HepG2 (cell line): ENCODE results near the gene ACAN.

ENCODE experiments used
- FOXM1 ChIP-seq: sonication (generic); formaldehyde crosslinking; IDR thresholded peaks from 2 replicates; pipeline ENCODE4 v1.5.0; 2020; ENCODE audit warnings: missing genetic modification reagents
- HNF4A ChIP-seq: sonication (generic); formaldehyde crosslinking; IDR thresholded peaks from 2 replicates; pipeline ENCODE4 v1.4.0; 2020; ENCODE audit warnings: missing genetic modification reagents
- PAX8 ChIP-seq: sonication (generic); formaldehyde crosslinking; IDR thresholded peaks from 2 replicates; pipeline ENCODE4 v1.8.0; 2022; ENCODE audit warnings: mild to moderate bottlenecking, missing genetic modification reagents, borderline replicate concordance
- PBX3 ChIP-seq: sonication (generic); formaldehyde crosslinking; IDR thresholded peaks from 2 replicates; pipeline ENCODE4 v1.8.1; 2023; ENCODE audit warnings: missing genetic modification reagents, inconsistent platforms, borderline replicate concordance
- SMC3 ChIP-seq: IDR thresholded peaks from 2 replicates; pipeline ENCODE4 v1.6.1; 2011; ENCODE audit warnings: low read length, improper control_type of control experiment
- TAF1 ChIP-seq: sonication (generic); formaldehyde crosslinking; IDR thresholded peaks from 2 replicates; pipeline ENCODE4 v1.4.0; 2020; ENCODE audit warnings: missing genetic modification reagents
- TF ChIP-seq, protein P1 (sequence below): sonication (generic); formaldehyde crosslinking; IDR thresholded peaks from 2 replicates; pipeline ENCODE4 v1.4.0; 2020; ENCODE audit warnings: missing genetic modification reagents

DNA sequence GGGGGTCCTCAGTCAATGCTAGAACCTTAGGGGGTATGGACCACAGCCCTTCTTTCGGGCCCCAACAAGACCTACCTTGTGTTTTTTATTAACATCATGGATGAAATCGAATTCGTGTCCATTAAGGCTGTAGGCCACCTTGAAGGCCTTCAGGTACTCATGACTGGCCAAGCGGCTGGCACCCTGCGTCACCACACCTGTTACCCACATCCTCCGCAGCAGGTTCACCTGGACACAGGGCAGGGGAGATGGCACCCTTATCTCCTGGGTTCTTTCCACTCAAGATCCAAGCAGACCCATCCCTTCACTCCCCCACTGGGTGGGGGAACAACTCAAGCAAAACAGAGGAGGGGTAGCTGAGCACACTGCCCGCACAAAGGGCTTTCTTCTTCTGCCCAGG is 103.3 kb downstream of the ACAN start:
- TF ChIP-seq PAX8 (no peak), TAF1 (CRISPR knock-in tag) (no peak), HNF4A (CRISPR knock-in tag) (no peak), SMC3 (no peak), FOXM1 (CRISPR knock-in tag) (no peak), PBX3 (CRISPR knock-in tag) (no peak)
- TF ChIP-seq, protein P1, sequence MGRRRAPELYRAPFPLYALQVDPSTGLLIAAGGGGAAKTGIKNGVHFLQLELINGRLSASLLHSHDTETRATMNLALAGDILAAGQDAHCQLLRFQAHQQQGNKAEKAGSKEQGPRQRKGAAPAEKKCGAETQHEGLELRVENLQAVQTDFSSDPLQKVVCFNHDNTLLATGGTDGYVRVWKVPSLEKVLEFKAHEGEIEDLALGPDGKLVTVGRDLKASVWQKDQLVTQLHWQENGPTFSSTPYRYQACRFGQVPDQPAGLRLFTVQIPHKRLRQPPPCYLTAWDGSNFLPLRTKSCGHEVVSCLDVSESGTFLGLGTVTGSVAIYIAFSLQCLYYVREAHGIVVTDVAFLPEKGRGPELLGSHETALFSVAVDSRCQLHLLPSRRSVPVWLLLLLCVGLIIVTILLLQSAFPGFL (CRISPR knock-in tag): no peak
